Type B pancreatic cell (in vitro differentiated cells): ENCODE measurements around the gene FMO2. TPM values are rescaled to one million over a fixed set of nuclear protein-coding genes. Genes with fewer than 3 reads are reported as not detected.

Source experiments
- DNase-seq: peaks from one replicate; pipeline ENCODE4 v3.0.0; 2021; ENCODE audit warnings: mixed read lengths; ENCODE audit not compliant: unreplicated experiment; ENCODE audit errors: extremely low spot score
- H3K27ac Mint-ChIP-seq: 2 replicates; pipeline ENCODE4 v1.8.0; 2021; ENCODE audit warnings: mild to moderate bottlenecking, mixed read lengths
- H3K27me3 Mint-ChIP-seq: 2 replicates; pipeline ENCODE4 v1.8.0; 2021; ENCODE audit warnings: mixed read lengths
- H3K36me3 Mint-ChIP-seq: 2 replicates; pipeline ENCODE4 v1.8.0; 2021; ENCODE audit warnings: mixed read lengths
- H3K4me1 Mint-ChIP-seq: one replicate; pipeline ENCODE4 v1.8.0; 2021; ENCODE audit warnings: mixed read lengths; ENCODE audit not compliant: unreplicated experiment
- H3K4me3 Mint-ChIP-seq: 2 replicates; pipeline ENCODE4 v1.8.0; 2021; ENCODE audit warnings: mild to moderate bottlenecking, mixed read lengths
- H3K9me3 Mint-ChIP-seq: 2 replicates; pipeline ENCODE4 v1.8.0; 2021; ENCODE audit warnings: mixed read lengths
- total RNA-seq: library from RNA; stranded (reverse); gene quantifications from 2 replicates; pipeline ENCODE4 v1.2.1, GENCODE V29; 2021; ENCODE audit warnings: low replicate concordance
- TF ChIP-seq, protein P1 (sequence below): fragments of 200-600 bp; sonication (generic); conservative IDR thresholded peaks from 2 replicates; pipeline ENCODE4 v1.5.0; 2021; ENCODE audit warnings: antibody characterized with exemption, mild to moderate bottlenecking

The FMO2 gene
- total RNA-seq, 1 donor from 2014 or later, result 0.60 TPM

DNA sequence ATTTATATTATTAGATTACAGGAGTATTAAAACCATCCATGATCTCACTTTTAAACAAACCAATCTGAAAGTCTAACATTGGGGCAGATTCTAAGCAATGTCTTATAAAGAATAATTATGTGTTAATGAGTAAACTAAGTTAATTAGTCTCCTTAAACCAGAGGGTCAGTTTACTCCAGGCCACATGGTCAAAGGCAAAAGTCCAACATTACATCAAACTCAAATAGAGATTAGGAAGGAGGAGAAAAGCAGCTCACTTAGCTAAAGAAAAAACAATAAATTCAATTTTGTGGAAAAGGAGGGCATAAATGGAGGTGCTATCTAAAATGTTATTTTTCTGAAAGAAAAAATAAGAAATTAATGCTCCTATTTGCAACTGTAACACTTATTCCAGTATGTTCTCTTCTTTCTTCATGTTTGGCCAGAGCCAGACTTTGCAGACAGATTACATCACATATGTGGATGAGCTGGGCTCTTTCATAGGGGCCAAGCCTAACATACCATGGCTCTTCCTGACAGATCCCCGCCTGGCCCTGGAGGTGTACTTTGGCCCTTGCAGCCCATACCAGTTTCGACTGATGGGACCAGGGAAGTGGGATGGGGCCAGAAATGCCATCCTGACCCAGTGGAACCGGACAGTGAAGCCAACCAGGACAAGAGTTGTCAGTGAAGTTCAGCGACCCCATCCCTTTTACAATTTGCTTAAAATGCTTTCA is 24.3 kb upstream of the FMO2 start:
- TF ChIP-seq, protein P1, sequence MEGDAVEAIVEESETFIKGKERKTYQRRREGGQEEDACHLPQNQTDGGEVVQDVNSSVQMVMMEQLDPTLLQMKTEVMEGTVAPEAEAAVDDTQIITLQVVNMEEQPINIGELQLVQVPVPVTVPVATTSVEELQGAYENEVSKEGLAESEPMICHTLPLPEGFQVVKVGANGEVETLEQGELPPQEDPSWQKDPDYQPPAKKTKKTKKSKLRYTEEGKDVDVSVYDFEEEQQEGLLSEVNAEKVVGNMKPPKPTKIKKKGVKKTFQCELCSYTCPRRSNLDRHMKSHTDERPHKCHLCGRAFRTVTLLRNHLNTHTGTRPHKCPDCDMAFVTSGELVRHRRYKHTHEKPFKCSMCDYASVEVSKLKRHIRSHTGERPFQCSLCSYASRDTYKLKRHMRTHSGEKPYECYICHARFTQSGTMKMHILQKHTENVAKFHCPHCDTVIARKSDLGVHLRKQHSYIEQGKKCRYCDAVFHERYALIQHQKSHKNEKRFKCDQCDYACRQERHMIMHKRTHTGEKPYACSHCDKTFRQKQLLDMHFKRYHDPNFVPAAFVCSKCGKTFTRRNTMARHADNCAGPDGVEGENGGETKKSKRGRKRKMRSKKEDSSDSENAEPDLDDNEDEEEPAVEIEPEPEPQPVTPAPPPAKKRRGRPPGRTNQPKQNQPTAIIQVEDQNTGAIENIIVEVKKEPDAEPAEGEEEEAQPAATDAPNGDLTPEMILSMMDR, result no peak
- Mint-ChIP-seq H3K9me3 (peaks cover 10% of the 10 kb centered on the region), H3K36me3 (no peaks in the 10 kb centered on the region), H3K4me3 (no peak overlapping the region), H3K27ac (peak overlapping the region; percentile 12), H3K4me1 (peaks cover 21% of the 10 kb centered on the region), H3K27me3 (peaks cover 6% of the 10 kb centered on the region)
- DNase-seq, result no peak

DNA sequence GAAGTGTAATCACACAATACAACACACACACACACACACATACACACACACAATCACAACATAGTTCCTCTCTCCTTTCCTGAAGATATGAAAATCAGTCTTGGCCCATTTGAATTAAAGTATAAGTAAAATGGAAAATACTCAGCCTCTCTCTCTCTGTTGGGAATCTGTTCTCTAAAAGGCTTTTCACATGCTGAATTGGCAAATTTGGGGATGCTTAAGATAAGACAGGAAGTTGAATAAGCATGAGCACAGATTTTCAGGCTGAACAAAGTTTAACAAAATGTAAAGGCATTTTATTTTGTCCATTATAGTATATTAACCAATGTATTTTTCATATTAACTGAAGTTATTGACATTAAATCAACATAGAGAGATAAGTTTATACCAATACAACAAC is 23.7 kb upstream of the FMO2 start:
- Mint-ChIP-seq H3K27me3 (peaks cover 6% of the 10 kb centered on the region), H3K9me3 (peaks cover 10% of the 10 kb centered on the region), H3K36me3 (no peaks in the 10 kb centered on the region), H3K4me3 (no peak overlapping the region), H3K27ac (peak overlapping the region; percentile 12), H3K4me1 (peaks cover 21% of the 10 kb centered on the region)
- TF ChIP-seq, protein P1, result no peak
- DNase-seq, result no peak

DNA sequence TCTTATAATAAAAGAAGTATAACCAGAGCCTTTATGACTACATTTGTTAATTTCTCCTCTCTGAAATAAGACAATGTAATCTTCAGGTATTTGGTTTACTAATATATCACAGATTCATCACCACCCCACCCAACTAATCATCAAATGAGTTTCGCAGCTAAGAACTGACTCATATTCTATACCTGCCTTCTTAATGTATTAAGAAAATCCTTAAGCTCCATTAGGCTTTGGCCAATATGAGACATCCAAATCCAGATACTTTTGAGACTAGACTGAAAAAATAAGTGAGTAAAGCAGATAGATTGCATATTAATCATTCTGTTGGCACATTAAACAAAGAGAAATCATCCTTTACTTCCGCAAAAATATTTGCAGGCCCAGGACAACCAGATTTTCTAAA is 18.7 kb upstream of the FMO2 start:
- Mint-ChIP-seq H3K4me1 (no peaks in the 10 kb centered on the region), H3K9me3 (peaks cover 3% of the 10 kb centered on the region), H3K4me3 (no peak overlapping the region), H3K27ac (no peak overlapping the region), H3K27me3 (no peaks in the 10 kb centered on the region), H3K36me3 (peaks cover 4% of the 10 kb centered on the region)
- TF ChIP-seq, protein P1, result no peak
- DNase-seq, result no peak

DNA sequence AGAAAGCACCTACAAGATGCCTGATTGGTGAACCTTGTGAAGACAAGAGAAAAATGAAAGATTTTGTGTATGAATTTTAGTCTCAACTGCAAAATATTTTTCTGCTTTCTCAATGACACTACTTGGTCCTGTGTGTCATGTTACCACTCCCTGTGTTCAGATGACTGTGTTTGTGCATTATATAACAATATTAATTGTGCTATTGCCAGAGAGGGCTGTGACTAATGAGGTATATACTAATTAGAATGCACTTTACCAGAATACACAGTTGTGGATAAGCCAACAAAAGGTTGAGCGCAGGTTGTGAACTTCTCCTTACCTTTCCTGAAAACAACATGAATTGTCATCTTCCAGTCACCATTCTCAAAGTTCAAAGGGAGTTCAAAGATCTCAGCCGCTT is 17.3 kb upstream of the FMO2 start:
- Mint-ChIP-seq H3K9me3 (peaks cover 3% of the 10 kb centered on the region), H3K27ac (no peak overlapping the region), H3K4me3 (no peak overlapping the region), H3K4me1 (no peaks in the 10 kb centered on the region), H3K36me3 (peaks cover 4% of the 10 kb centered on the region), H3K27me3 (no peaks in the 10 kb centered on the region)
- no peak for DNase-seq
- TF ChIP-seq, protein P1, result no peak

DNA sequence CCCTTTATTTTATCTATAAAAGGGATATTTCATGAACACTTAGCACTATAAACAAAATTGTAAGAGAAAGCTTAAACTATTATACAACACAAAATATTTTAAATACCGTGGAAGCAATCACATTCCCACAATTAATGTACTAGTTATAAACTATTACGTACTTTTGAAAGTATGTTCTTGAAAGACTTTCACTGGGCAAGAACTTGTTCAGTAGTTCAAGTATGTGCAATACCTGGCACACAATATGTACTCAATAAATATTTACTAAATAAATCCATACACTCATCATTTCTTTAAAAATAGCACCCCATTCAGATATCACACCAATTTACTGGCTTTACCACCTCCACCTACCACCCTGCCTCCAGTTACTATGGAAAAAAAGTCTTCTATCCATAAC is 12.6 kb upstream of the FMO2 start:
- Mint-ChIP-seq H3K4me3 (no peak overlapping the region), H3K27me3 (no peaks in the 10 kb centered on the region), H3K36me3 (peaks cover 4% of the 10 kb centered on the region), H3K9me3 (no peaks in the 10 kb centered on the region), H3K4me1 (no peaks in the 10 kb centered on the region), H3K27ac (no peak overlapping the region)
- no peak for DNase-seq
- TF ChIP-seq, protein P1, result no peak

DNA sequence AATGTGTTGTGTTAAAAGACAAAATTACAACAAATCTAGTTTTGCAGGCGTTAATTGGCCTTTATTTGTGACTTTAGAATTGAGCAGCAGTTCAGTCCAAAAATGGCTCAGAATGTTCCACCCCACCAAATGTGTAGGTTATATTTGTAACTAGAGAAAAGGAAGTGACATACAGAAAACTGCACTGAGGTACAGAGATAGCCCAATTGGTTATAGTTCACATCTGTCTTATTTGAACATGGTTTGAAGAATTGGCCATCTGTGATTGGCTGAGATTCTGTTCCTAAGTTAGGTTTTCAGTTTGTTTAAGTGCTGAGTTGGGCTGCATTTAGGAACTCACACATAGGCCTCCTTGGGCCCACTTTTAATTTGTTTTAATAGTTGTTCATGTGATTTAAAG is 12.0 kb upstream of the FMO2 start:
- H3K4me1 Mint-ChIP-seq, result no peaks in the 10 kb centered on the region
- no peak overlapping the region for H3K27ac Mint-ChIP-seq
- H3K4me3 Mint-ChIP-seq, result no peak overlapping the region
- no peak for DNase-seq
- no peaks in the 10 kb centered on the region for H3K9me3 Mint-ChIP-seq
- TF ChIP-seq, protein P1, result no peak
- no peaks in the 10 kb centered on the region for H3K27me3 Mint-ChIP-seq
- peaks cover 4% of the 10 kb centered on the region for H3K36me3 Mint-ChIP-seq
